ENCODE measurements around the gene ZNF410.

Gene ZNF410

GRCh38 chr14:73958591-73958990 lies 71.9 kb downstream of the ZNF410 start:
- DNase-seq = no peak

GRCh38 chr14:73961192-73961591 lies 74.5 kb downstream of the ZNF410 start:
- DNase-seq = no peak

GRCh38 chr14:73965216-73965615 lies 78.6 kb downstream of the ZNF410 start:
- no peak for DNase-seq

- DNase-seq = no peak
Measured at GRCh38 chr14:73968885-73969284, 82.2 kb downstream of the ZNF410 start.

GRCh38 chr14:73973497-73973896 lies 86.8 kb downstream of the ZNF410 start:
- DNase-seq = no peak

GRCh38 chr14:73976125-73976524 lies 89.5 kb downstream of the ZNF410 start:
- DNase-seq = no peak

- DNase-seq = no peak
Measured at GRCh38 chr14:73977896-73978295, 91.2 kb downstream of the ZNF410 start.

Measured in NCI-H146 (cell line).